Caki2 (cell line): Measurements from ENCODE around the gene ZNF672. TPM values are rescaled to one million over a fixed set of nuclear protein-coding genes. Genes with fewer than 3 reads are reported as not detected.
"Not testable (repeated sequence)": the region's sequence is repeated elsewhere in the genome, so short reads cannot be mapped to it uniquely, and the experiment has no call there.

Experiments used
- DNase-seq: peaks from one replicate; pipeline ENCODE4 v3.0.0-alpha.2; 2015; ENCODE audit warnings: low read depth
- in situ Hi-C: cut with HindIII; loops from 2 replicates; pipeline ENCODE4 v1.10.0; 2016; ENCODE audit warnings: low sequenced_read_pairs, low pct_unique_long_range_greater_than_20kb, mixed read lengths
- total RNA-seq: library from RNA; depleted of rRNA; stranded (reverse); fragments of >200 nt; shearing (Covaris generic); gene quantifications from 2 replicates; pipeline ENCODE4 v1.2.3, GENCODE V29; 2014; ENCODE audit warnings: low replicate concordance

The ZNF672 gene
- total RNA-seq, 1 experiment from 2014 or later = 27.4 TPM

DNA sequence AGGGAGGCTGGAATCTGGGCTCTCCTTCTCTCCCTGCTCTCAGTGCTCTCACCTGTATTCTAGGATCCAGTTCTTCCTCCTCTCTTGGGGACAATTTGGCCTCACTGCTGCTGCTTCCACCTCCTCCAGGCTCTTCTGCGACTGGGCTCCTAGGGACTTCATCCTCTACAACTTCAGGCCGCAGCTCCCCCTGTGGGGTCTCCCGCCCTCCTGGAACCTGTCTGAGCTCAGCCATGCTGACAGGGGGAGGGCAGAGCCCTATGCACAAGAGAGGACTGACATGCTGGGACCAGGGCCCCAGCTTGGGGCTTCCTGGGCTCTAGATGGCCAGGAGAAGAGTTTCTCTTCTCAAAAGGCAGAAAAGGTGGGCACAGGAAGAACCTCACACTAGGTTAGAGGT lies 13.3 kb upstream of the ZNF672 start:
- in situ Hi-C loops = no loop called here
- no peak for DNase-seq

DNA sequence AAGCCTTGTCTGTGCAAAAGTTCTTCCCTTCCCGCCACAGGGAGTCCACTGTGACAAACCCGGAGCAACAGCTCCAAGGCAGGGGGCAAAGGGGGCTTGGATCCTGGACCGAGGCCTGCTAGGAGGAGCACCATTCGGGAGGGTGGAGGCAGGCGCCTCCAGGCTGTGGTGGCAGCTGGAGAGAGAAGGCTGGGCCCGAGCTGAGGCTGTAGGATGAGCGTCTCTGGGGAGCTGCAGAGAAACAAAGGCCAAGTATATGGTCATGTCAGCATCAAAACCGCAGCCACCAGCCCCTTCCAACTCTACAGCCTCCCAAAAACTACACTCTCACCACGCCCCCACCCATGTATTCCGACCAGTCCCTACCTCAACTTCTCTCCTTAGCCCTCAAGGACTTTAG lies 12.9 kb upstream of the ZNF672 start:
- no peak for DNase-seq
- in situ Hi-C loops = no loop called here

DNA sequence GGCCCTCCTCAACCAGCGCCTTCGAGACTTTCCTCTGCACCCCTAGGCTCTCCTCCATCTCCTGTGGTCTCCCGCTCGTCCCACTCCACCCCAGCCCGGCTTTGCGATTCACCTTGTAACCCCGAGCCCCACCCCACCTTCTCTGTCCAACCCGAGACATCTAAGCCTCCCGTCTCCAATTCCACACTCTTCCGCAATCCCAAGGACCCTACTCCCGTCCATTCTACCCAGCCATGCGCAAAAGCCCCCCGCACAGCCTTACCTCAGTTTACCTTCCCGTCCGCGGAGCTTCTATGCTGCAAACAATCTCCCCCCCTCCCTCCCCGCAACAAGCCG lies 12.5 kb upstream of the ZNF672 start:
- DNase-seq = no peak
- in situ Hi-C loops = no loop called here

DNA sequence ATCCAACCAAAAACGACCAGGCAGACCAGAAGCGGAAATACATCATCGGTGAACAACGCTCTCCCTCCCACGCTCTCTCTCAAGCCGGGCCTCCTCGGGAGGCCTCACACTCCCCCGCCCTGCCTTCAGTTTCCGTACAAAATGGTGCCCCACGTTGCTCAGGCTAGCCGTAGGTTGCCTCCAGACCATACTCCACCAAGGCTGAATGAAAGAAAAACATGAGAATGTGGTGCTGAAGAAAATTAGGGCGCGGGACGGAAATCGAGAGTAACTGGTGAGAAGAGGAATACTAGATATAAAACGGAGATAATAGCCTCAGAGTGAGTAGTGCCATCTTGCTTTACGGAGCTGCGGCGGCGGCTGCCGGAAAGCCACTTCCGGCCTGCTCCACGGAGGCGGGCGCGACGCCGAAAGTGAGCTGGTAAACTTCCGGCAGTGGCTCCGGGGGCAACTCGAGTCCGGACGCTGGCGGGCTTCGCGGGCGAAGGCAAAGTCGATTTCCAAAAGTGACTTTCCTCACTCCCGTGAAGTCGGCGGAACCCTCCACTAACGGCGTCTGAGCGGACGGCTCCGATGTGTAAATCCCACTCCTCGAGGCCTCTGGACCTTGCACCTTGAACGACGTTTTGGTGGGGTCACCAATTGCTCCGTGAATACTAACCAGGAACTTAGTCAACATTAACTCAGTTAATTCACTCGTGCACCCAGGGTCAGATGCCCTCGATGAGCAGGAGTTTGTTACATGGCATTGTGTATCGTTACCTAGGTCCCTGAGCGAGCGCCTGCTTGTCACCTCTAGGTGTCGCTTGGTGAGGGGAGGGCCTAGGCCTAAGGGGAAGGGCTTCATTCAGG lies 11.9 kb upstream of the ZNF672 start, which contains the start of gene SH3BP5L:
Gene SH3BP5L (minus strand): TSS at position 7 of the 852 bp plus-strand sequence. CDS start 980 bp downstream, outside the sequence.
- peak; percentile 96 for DNase-seq
- in situ Hi-C loops = no loop called here

DNA sequence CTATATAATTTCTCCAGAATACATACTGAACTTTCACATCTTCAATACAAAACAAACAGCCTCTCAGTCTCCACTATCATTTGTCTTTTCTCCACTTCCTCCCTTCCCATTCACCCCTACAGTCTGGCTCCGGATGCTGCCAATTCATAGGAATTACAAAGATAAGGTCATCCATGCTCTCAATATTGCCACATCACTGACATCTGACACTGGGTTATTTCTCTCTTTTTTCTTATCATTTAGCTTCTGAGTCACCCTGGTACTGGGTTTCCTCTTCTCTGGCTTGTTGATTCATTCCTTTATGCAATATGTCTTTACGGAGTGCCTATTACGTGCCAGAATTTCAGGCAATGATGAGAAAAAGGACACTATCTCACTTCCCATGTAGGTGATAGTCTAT lies 9.2 kb upstream of the ZNF672 start:
- in situ Hi-C loops = no loop called here
- DNase-seq = no peak

DNA sequence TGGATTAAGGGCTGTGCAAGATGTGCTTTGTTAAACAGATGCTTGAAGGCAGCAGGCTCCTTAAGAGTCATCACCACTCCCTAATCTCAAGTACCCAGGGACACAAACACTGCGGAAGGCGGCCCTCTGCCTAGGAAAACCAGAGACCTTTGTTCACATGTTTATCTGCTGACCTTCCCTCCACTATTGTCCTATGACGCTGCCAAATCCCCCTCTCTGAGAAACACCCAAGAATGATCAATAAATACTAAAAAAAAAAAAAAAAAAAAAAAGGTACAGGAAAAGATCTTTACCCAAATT lies 7.4 kb upstream of the ZNF672 start:
- in situ Hi-C loops = not testable (repeated sequence)

DNA sequence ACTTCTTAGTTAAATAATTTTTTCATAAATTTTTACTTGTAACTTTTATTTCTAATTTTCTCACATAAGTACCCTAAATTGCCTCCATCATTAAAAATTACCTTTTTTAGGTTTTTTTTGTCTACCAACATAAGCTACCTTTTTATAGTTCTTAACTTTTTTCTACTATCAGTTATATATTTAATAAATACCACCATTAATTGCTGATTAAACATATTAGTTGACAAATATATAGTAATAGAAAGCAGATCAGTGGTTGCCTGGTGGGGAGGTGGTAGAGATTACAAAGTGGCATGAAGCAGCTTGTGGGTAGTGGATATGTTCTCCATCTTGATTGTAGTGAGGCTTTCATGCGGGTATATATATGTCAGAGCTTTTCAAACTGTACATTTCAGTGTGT lies 6.2 kb upstream of the ZNF672 start:
- in situ Hi-C loops = no loop called here
- no peak for DNase-seq

More for the DNA sequence above, 7.4 kb upstream of the ZNF672 start:
- DNase-seq = not testable (repeated sequence)

DNA sequence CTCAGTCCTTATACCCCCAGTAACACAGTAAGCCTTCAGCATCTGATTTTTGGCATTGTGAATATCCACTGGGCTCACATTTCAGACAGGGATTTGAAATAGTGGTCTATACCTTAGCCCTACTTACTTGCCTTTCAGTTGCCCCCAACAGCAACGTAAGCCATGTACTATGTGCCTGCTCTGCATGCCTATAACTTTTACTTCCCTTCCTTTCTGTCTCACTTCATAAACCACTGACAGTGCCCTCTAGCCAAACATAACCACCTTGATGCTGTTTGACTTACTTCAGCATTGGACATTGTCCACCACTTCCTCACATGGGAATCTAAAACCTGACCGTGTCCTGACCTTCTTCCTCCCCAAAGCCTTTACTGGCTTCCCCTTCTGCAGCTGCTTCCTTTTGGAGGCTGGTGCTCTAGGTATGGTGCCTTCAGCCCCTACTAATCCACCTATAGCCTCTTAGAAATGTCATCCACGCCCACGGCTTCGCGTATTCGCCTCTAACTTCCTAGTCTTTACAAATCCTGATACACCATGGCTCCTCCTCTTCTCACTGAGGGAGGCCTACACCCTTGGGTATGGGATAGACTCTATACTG lies 3.6 kb upstream of the ZNF672 start:
- in situ Hi-C loops = no loop called here
- DNase-seq = no peak

DNA sequence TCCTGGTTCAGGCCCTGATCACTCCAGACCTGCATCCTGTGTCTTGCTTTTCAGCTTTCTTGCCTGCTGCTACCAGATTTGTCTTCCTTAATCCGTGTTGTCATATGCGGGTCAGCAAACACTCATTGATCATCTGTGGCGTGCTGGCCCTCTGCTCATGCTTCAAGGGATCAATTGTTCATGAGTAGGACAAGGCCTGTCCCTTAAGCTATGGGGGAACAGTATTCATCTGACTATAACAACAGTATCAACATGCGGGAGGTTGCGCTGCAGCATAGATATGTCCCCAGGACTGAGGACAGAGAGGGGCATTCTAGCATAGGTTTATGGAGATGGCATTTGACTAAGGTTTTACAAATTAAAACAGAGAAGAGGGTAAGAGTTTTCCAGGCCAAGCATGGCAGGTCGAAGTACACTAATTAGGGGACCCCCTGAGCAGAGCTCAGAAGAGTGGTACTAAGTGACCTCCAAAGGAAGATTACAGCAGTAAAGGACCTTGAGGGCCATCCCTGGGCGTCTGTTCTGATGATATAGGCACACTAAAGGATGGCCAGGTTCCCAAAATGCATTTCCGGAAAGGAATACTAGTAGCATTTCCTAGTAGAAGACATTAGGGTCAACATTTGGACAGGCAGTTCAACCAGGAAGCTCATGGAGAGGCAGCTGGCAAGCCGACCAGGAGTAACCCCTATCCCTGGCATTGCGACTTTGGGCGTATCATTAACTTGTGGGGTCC lies 811 bp upstream of the ZNF672 start:
- no peak for DNase-seq
- in situ Hi-C loops = no loop called here

DNA sequence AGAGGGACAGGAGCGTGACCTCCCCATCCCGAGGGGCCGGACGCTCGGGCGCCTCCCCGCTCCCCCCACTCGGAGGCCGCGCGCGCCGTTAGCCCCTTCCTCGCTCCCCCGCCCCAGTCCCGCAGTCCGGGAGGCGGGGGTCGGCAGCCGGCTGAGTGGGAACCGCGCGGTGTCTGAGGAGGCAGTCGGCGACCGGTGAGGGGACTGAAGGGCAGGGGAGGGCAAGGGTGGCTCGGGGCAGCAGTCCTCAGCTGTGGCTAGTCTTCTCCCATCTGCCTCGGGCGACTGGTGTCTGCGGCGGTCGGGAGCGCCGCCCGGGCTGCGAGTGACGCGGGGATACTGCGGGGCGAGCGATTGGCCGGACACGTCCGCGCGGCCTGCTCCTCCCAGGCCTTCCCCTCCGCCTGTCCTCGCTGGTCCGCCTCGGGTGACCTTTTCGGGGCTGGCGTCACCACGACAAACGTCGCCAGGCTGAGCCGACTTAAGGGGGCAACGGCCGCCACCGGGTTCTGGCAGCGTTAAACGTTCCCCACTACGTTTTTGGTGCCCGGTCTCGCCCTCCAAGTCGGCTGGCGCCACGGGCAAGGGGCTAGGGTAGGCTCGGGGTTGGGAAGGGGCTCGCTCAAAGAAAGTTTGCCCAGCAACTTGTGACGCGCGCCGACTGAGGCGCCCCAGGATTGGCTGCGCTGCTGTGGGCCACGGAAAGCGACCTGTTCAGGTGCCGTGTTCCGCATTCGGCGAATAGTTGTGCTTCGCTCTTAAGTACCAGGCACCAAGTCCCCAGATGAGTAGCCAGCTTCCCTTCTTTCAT lies 538 bp downstream of the ZNF672 start:
- in situ Hi-C loops = no loop called here
- peak; percentile 93 for DNase-seq

DNA sequence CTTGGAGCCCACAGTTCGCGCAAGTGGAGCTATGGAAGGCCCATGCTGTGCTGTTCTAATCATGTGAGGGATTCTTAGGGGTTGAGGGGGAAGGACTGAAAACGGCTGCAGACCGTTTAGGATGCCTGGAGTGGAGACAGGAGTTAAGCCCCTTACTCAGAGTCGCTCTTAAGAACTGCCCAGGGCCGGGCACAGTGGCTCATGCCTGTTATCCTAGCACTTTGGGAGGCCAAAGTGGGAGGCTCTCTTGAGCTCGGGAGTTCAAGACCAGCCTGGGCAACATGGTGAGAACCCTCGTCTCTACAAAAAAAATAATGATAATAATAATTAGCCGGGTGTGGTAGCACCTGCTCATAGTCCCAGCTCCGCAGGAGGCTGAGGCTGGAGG lies 1.1 kb downstream of the ZNF672 start:
- DNase-seq = no peak
- in situ Hi-C loops = no loop called here

DNA sequence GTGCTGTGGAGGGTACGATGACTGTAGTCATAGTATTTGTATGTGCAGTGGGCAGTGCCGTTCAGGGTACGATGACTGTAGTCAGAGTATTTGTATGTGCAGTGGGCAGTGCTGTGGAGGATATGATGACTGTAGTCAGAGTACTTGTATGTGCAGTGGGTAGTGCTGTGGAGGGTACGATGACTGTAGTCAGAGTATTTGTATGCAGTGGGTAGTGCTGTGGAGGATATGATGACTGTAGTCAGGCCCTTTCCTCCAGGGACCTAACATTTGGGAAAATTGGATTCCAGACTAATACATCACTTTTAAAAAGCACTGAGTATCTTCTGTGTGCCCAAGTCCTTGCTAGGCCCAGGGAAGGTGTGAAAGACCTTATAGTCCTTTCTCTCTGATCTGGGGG lies 2.9 kb downstream of the ZNF672 start:
- in situ Hi-C loops = no loop called here
- no peak for DNase-seq

DNA sequence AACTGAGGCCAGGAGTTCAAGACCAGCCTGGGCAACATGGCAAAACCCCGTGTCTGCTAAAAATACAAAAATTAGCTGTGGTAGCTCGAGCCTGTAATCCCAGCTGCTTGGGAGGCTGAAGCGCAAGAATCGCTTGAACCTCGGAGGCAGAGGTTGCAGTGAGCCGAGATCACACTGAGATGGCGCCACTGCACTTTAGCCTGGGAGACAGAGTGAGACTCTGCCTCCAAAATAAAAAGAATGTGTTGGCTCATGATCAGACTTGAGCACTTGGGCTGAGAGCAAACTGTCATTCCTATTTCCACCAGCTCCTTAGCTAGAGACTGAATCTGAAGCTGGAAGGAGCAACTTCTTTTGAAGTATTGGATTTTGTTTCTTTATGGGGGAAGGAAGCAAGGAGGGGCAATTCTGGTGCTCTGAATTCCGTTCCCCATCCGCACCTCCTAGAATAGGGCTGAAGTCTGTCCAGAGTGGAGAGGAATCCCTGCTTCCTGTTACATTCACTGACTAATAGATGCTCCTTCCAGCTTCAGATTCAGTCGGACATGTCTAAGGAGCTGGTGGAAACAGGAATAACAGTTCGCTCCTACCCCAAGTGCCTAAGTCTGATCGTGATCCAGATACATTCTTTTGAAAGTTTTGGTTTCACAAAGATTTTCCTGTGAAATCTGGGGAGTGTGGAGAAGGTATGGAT lies 3.8 kb downstream of the ZNF672 start:
- no peak for DNase-seq
- in situ Hi-C loops = no loop called here

DNA sequence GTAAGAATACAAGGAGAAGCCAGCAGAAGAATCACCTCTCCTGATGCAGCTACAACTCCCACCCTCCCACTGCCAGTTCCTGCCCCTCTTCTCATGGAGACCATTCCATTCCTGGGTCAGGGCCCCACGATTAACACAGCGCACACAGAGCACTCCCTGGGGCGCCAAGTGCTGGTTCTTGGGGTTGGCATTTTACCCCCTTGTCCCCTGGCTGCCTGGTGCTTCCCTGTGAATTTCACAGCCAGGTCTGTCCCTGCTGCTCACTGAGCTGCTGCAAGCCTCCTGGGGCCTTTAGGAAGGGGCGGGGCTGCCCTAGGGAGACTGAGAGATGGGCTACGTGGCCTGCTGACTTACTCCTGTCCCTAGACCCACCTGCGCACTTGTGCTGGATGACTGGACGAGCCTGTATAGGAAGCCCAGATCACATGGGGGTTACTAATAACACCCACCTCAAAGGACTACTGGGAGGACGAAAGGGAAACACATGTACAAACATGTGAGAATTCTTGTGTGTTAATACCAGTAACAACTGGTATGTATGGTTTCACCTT lies 4.8 kb downstream of the ZNF672 start:
- in situ Hi-C loops = no loop called here
- no peak for DNase-seq

DNA sequence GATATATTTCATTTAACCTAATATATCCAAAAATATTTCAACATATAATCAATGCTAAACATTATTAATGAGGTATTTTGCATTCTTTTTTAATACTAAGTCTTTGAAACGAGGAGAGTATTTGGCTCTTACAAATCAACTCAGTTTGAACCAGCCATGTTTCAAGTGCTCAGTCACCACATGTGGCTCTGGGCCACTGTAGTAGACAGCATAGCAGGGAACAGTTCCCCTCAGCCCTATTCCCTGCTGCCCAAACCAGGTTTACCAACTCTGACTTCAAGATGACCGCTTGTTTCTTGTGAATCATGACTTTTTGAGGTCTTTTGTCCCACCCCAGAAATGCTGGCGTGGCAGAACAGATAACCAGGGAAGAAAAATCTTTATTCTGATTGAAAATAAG lies 5.7 kb downstream of the ZNF672 start:
- in situ Hi-C loops = no loop called here
- DNase-seq = no peak

DNA sequence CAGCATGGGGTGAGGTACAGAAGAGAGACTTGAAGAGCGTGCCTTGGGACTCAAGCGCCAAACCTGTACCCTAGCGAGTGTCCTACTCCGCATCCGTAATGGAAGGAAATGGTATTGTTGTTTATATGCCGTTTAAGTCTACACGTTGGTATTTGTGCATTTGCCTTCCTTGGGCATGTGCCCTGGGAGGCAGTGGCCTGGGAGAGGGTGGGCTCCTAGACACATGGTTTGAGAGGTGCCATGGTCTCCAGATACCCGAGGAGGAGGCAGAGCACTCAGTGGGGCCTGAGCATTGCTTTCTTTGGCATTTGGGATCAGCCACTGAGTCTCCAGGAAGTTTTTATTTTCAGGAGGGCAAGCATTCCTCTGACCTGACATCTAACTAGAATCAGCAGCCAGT lies 6.5 kb downstream of the ZNF672 start:
- in situ Hi-C loops = no loop called here
- DNase-seq = no peak

DNA sequence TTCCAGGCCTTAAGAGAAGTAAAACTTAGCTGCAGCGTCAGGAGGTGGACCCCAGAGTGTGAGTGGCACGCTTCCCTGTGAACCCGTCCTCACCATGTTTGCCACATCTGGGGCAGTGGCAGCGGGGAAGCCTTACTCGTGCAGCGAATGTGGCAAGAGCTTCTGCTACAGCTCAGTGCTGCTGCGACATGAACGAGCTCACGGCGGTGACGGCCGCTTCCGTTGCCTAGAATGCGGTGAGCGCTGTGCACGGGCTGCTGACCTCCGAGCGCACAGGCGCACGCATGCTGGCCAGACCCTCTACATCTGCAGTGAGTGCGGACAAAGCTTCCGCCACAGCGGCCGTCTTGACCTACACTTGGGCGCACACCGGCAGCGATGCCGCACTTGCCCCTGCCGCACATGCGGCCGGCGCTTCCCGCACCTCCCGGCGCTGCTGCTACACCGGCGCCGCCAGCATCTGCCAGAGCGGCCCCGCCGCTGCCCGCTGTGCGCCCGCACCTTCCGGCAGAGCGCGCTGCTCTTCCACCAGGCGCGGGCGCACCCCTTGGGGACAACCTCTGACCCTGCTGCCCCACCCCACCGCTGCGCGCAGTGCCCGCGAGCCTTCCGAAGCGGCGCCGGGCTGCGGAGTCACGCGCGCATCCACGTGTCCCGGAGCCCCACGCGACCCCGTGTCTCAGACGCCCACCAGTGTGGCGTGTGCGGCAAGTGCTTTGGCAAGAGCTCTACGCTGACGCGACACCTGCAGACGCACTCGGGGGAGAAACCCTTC lies 9.3 kb downstream of the ZNF672 start:
- in situ Hi-C loops = no loop called here

More for the DNA sequence above, 9.3 kb downstream of the ZNF672 start:
- DNase-seq = no peak
